ENCODE results near the gene ZMIZ1.

Gene ZMIZ1

DNA sequence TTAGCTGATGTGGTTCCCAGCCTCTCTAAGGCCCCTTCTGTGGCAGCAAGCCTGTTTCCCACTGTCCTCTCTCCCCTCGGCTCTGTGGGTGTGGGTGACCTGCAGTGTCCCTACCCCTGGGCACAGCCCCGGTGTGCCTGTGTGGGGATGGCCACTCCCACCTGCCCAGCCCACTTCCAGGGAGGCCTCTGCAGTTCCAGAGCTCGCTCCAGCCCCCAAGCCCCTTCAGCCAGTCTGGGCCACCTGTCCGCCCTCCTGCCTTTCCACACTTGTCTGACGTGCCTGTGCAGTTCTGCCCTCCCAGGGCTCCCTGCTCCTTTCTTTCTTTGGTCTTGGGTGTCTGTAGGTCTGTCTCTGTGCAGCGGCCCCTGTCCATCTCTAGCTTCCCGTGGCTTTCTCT, 151.5 kb downstream of the ZMIZ1 start:
- peak; percentile 23 for DNase-seq

DNA sequence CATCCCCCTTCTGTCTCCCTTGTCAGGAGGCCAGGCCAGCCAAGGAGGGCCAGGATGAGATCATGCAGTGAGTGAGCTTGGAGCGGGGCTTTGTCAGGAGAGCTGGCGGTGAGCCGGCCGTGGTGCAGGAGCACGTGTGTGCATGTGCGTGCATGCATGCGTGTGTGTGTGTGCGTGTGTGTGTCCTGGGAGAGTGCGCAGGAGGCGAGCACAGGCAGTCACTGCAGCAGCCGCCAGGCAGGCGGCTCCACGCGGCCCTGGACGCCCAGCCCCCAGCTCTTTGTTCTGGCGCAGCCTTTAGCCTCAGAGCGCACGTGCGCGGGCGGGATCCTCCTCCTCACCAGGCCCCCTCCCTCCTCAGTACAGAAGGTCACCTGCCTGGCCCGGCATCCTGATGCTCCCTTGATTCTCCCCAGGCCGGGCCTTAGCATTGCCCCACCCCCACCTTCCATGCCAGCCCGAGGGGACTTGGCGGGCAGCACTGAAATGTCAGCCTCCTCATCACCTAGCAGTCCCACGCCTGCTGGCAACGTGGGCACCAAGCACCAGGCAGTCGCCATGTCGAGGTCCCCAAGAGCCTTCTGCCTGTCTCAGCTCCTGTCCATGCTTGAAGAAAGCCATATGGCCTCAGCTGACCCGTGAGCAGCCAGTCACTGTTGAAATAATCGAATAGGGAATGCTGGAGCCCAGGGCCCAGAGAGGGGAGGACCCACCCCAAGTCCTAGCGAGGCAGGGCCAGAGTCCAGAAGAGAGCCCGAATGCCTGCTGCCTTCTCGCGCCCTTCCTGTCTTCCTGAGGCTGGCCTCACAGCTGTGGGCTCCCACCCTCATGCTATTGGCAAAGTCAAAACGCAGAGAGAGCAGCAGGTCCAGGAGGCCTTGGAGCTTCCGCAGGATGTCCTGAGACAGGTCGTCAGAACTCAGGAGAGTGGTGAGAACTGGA, 152.6 kb downstream of the ZMIZ1 start:
- DNase-seq, result peak; percentile 38

DNA sequence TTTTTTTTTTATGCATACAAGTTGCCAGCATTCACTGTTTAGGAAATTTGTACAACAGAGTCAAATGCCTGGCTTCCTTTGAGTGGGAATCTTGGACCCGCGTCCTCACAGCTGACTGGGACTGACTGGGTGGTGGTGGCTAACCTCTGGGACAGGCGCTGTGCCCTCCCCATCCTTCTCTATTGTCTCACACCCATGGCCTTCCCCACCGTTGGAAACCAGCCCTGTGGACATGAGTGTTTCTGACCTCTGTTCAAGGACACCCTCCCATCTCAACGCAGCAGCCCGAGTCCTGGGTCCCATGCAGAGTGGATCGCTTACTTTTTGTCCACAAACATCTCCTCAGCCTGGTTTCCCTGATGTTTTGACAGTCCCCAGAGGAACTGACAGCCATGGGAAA, 153.4 kb downstream of the ZMIZ1 start:
- no peak for DNase-seq

DNA sequence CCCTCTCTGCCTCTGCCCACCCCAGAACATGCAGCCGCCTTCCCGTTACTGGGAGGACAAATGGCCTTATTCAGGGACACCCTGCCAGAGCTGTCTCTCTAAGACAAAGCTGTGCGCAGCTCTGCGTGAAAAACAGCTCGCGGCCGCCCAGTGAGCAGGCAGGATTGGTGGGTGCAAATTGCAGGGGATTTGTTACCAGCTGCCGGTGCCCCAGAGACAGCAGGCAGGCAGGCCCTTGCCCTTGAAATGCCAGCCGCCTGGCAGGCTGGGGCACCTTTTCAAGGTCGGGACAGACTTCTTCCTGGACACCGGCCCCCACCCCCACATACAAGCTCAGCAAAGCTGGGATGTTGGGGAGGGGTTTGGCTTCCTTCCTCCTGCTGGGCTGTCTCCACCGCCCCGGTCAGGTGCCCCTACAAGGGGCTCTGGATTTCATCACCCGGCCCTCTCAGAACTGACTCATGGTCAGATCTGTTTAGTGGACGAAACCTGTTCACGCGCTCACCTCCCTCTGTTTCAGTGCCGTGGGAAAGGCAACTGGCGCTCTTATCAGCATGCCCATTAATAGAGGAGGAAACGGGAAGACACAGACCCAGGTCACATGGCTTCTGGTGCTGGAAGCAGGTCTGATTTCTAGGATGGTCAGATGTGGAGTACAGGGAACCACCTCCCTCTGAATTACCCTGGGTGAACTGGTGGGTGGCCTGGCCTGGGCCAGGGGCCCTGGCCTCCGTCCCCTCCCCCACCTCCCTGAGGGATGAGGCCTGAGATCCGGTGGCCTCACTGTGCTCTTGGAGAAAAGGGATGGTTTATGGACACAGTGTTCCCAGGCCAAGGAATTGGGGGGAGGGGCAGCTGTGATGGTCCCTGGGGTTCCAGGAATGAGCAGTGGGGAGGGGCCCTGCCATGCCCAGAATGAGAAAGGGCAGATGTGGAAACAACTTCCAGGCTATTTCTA, 154.6 kb downstream of the ZMIZ1 start:
- no peak for DNase-seq

DNA sequence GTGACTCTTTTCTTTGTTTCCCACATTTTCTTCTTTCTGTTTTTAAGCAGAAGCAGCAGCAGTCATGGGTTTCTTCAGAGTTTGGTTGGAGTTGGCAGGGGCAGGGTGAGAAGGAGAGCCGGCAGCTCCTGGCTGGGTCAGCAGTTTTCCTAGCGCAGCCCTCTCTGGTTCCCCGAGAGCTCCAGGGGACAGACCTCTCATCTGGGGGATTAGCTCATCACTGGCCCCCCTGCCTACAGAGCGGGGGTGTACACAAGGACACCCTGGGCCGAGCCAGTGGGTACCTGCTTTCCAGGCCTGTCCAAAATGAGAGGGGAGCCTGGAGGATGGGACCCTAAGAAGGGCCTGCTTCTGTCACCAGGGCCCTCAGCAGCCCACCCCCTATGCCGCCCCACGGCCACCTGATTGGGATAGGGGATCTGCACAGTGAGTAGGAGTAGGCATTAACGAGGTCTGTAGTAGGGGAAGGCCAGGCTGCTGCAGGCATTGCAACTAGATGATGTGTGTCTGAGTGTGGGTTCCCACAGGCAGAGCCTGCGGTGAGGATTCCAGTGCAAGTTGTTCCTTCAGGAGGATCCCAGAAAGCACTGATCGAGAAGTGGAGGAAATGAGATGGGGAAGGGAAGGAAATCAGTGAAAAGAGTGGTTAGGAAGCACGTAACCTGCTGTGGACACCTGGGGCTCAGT, 155.6 kb downstream of the ZMIZ1 start:
- DNase-seq, result no peak

DNA sequence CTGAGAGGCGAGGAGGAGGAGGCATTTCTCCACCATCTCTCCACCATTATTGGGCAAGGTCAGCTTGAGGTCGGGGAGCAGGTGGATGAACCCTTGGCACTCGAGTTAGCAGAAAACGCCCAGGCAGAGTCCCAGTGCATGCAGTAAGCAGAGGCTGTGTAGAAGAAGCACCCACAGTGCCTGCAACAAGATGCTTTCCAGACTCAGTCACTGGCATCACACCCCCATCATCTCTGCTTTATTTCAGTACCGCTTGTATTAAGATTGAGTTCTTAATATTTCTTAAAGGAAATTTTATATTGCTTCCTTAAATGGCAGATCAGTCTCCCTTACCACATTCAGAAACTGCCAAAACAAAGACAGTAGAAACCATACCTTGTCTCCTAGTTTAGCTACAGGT, 156.2 kb downstream of the ZMIZ1 start:
- no peak for DNase-seq

DNA sequence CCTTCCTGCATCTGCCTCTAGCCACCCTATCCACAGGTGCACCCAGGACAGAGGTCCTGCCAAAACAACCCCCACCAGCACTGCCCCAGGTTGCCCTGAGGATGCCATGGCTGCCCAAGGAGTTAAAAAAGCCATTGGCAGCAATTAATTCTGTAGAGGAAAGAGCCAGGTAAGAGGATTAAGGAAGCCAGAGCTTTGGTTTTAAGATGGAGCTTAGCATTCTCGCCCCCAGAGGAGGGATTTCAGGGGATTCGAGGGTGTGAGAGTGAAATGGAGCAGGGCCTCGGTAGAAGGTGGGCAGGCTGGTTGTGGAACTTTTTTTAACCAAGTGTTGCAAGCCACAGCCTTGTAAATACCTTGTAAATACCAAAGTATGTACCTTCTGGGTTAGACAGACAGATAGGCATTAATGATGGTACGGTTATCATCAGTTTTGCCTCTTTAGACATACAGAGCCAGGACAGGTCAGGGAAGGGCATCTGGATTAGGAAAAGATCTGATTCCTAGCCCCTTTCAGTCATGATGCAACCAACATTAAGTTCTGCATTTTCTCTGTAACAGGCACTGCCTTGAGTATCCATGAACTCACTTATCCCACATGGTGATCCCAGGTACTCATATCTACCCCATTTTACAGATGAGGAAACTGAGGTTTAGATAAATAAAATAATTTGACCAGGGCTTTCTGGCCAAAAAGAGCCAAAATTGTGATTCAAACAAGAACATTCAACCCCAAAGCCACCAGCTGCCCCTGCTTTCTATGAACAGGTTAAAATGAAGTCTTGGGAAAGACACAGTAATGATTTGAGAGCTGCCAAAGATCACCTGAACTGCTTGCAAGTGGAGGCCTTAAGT, 157.9 kb downstream of the ZMIZ1 start:
- DNase-seq, result peak; percentile 89

DNA sequence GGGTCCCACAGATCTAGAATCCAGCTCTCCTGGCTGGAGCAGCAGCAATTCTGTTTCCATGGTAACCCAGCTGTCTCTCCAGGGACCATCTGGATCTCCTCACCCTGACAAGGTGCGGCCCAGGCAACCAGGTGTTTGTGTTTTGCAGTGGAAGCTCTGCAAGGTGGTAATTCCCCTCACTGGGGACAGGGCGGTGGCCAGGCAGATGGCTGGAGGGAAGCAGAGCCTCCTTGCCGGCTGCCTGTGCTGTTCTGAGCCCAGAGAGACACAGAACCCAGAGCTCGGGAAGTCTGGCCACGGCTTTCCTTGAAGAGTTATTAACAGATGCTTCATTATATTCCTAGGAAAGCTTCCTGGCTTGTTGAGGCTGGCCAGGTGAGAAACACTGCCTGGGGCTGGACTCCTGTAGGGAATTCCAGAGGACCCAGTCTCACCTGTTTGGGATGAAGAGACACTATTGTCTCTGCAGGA, 160.3 kb downstream of the ZMIZ1 start:
- peak; percentile 76 for DNase-seq

DNA sequence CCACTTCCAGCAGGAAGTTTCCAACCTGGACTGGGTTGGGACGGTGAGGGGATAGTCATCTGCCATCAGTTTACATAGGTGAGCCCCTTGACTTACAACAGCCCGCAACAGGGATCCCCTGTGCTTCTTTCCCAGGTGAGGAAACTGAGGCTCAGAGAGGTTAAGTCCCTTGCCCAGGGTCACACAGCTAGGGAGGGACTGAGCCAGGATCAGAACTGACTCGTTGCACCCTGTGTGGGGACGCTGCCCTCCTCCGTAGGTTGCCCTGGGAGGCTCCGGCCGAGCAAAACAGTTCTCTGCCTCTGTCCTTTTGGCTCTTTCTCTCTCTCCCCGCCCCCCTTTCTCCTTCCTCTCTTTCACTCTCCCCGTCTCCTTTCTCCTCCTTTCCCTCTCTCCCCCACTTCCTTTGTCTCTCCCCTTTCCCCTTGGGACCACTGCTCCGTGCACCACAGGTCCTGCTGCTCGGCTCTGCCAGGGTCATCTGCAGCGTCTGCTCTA, 161.1 kb downstream of the ZMIZ1 start:
- DNase-seq, result no peak

DNA sequence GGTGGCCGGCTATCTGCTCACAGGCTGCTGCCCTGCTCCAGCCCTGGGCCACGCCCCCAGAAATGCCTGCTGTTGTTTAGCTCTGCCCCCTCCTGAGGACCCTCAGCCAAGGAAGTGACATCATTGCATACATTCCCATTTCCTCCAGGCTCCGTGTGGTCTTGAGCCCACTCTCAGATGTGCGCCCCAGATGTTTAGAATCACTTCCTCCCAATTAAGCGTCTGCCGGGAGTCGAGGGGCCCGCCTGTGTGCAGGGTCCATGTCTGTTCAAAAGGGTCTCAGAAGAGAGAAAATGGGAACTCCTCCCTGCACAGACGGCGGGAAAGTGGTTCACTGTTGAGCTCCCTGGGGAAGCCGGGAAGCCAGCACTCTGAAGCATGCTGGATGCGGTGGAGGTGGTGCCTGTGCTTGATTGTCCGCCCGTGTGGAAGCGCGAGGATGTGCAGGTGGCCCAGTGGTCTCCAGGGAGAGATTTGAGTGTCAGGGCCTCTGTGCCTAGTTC, 161.6 kb downstream of the ZMIZ1 start:
- DNase-seq, result peak; percentile 46

DNA sequence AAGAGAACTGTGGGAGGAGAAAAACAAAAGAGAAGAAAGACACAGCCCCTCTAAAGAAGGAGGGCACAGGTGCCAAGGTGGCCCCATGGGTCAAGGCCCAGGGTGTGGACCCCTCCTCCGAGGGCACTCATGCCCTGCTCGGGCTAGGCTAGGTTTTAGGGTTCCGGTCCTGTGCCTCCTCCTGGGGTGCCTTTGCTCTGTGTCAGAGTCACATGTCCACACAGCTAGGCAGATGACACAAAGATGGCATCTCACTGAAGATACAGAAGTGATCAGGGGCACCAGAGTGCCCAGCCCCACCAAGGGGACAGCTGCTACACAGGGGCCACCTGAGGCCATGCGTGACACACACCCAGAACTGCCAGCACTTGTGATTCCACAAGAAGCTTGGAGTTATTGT, 162.1 kb downstream of the ZMIZ1 start:
- DNase-seq, result no peak

DNA sequence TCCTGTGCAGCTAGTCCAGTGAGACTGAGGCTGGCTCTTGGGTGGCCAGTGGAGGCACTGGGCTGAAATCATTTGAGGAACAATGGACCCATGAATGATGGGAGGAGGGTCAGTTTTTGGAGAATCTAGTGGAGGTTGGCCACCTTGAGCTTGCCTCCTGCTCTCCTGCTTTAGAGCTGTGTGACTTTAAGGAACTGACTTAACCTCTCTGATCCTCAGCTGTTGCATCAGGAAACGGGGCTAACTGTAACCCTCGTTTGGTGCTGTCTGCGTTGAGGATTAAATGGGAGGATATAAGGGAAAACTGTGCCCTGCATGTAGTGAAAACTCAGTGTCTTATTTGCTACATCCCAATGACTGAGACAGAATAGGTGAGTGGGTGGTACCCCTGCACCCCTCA, 163.1 kb downstream of the ZMIZ1 start:
- DNase-seq, result no peak

DNA sequence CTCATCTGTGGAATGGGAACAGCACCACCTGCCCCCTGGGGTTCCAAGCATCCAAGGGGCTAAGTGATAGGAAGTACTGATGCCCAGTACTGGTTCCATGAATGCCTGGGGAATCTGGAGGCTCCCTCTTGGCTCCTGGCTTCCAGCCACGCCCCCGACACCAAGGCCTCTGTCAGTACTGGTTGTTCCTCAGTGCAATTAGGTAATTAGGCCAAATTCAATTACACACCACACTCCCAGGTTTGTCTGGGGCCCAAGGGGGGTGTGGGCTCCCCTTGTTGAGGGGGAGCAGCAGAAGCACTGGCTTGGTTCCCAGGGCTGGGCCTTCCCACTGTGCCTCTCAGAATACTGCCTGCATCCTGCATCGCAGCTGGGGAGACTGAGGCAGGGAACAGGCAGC, 164.1 kb downstream of the ZMIZ1 start:
- peak; percentile 14 for DNase-seq

DNA sequence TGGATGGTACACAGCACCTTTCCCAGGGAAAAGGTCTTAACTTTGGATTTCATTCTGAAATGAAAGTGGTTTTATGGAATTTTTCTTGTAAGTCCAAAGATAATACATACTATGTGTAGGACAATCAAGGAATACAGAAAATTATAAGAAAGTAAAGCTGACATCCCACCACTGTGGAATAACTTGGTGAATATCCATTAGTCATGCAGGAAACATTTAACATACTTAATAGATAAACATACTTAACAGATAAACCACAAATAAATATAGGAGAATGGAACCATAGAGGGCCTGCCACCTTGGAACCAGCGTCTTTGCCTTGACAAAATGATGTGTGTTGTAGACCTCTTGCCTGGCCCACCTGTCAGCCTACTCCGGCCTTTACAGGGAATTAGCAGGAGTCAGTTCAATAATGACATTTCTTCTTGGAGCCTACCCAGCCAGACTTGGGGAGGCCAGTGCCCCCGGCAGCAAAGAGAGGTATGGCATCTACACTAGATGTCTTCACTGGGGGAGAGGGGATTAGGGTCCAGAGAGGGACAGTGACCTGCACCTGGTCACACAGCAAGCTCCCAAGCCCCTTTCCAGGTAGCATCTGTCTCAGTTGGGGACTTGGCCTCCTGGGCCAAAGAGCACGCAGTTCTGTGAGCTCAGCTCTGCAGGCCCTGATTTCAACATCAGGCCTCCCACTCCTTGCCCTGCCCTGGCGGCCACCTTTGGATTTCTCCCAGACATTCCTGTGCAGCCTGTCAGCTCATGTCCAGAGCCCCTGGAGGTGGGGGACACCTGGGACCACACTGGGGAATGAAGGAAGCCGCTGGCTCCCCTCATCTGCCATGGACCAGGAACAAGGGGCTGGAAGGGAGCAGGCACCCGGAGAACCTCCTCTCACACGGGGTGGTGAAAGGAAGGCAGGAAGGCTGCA, 165.9 kb downstream of the ZMIZ1 start:
- DNase-seq, result no peak

DNA sequence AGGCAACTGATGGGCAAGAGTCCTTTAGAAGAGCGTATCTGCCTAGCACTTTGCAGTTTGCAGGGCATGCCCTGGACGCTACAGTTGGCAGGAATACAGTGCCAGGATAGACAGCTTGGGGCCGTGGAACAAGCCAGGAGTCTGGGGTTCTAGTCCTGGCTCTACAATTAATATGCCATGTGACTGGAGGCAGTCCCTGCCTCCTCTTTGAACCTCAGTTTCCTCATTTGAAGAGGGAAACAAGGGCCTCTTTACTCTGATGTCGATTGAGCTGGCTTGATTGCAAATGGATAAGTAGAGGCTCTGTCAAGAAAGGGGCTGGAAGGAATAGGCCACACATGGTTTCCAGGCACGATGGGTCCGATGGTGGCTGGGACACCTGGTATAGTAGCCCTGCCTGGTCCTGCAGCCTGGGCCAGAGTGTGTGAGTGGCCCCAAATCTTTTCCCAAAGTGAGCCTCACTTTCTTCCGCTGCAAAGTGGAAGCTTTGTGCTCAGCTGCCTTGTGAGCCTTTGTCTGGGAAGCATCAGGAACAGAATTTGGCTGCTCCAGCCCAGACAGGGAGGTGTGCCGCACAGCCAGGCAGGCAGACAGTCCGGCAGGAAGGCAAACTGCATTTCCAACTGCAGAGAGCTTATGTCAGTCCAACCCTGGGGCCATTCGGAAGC, 167.1 kb downstream of the ZMIZ1 start:
- DNase-seq, result no peak

DNA sequence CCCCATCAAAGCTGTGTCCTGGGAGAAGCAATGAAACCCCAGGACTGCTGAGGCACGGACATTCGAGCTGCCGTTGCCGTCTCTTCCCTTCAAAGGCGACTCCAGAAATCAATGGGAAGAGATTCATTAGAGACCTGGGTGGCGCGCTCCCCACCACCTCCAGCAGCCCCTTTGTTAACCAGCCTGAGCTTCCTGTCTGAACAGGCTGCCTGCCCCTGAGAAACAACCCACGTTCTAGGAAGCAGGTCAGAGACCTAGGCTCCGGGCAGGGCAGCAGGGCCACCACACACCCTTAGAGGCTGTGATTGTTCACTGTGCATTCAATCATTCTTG, 167.6 kb downstream of the ZMIZ1 start:
- no peak for DNase-seq

DNA sequence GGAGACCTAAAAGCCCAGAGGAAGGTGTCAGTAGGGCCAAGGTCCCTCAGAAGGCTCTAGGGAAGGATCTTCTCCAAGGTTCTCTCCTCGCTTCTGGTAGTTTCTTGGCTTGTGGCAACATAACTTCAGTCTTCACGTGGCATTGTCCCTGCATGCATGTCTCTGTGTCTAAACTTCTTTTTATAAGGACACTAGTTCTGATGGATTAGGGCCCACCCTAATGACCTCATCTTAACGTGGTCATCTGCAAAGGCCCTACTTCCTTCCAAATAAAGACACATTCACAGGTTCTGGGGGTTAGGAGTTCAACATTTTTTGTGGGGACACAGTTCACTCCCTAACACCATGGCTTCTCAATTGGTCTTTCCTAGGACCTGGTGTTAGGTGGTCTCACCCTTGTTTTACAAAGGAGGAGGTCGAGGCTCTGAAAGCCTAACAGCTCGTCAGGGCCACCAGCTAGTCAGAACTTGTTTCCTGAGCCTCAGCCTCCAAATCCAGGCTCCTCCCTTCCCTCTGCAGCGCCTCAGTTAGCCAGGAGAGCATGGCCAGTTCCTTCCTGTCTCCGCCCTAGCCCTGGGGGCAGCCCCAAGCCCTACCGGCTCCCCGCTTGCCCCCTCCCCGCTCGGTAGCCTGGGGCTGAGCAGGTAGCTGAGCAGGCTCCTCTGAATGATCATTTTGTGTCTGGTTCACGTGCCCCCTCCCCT, 168.8 kb downstream of the ZMIZ1 start:
- no peak for DNase-seq

DNA sequence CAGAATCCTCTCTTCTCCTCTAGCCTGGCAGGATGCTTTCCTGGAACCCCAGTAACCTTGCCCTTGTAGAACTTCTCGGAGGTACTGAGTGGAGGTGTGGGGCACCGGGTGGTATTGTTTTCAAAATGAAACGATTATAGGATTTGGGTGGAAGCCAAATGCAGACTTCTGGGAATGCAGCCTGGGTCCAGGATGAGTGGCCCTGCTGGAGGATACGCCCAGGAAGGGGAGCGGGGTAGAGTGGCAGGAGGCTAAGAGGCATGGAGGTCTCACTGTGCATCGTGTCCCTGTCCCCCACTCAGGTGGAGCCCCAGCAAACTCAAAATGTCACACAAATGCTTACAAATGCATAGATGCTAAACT, 169.4 kb downstream of the ZMIZ1 start:
- peak; percentile 41 for DNase-seq

DNA sequence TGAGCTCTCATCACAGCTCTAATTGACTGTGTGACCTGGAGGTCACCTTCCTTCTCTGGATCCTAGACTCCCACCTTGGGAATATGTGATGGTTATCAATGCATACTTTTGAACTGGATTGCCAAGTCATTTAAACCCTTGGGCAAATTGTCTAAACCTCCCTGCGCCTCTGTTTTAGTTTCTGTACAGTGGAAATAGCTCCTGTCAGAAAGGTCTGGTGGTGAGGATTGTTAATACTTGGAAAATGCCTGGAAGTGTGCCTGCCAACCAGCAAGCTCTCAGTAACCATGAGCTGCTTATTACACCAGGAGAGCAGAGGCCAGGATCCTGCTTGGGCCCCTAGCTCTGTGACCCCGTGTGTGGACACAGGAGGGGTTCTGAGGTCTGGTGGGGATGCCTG, 169.8 kb downstream of the ZMIZ1 start:
- DNase-seq, result no peak
